Measurements from ENCODE around the gene RNF130.

GRCh38 chr5:180074462-180074861 lies 2.9 kb upstream of the RNF130 start:
- TF ChIP-seq ZFP30 (CRISPR knock-in tag; IDR thresholded peaks at IDR 0.05) = no peak
- TF ChIP-seq RARB (CRISPR knock-in tag; IDR thresholded peaks at IDR 0.05) = no peak
- TF ChIP-seq ZFP3 (CRISPR knock-in tag; IDR thresholded peaks at IDR 0.05) = no peak
- no peak for TF ChIP-seq ESRRG (CRISPR knock-in tag; IDR thresholded peaks at IDR 0.05)

Measured in SK-N-SH treated with all-trans-retinoic acid at 6 μM for 48 hours (cell line).